A549 (cell line): ENCODE data around the gene FANCG. TPM values are rescaled to one million over a fixed set of nuclear protein-coding genes. Genes with fewer than 3 reads are reported as not detected.
A peak's percentile ranks its signal among the peaks of the same experiment; 100 is the strongest.

Experiments
- ATAC-seq, 2 experiments: fragments of 200-7000 bp in 1 of 2; fragments of >200 bp in 1 of 2; cut with Nextera tagmentation in 1 of 2; cut with Tn5 transposase in 1 of 2; 3 replicates each; pipeline versions ENCODE4 v1.8.0 to v1.9.1; 2018 to 2020; ENCODE audit warnings: mild to moderate bottlenecking in 1 of 2, moderate library complexity in 1 of 2
- CTCF ChIA-PET: fragments of 300-600 bp; sonication (Branson Sonifier 250); formaldehyde crosslinking; extraction: SDS; loops from one replicate; lab custom pipeline; 2021; ENCODE audit warnings: antibody characterized with exemption, inconsistent platforms; lab: Yijun Ruan, JAX
- POLR2A ChIA-PET: fragments of 350-600 bp; formaldehyde crosslinking; extraction: SDS; loops from one replicate; lab custom pipeline; 2021; ENCODE audit warnings: antibody characterized with exemption, inconsistent platforms; lab: Yijun Ruan, JAX
- DNase-seq, 2 experiments: peaks; one replicate each; pipeline versions ENCODE4 v3.0.0 to v3.0.0-alpha.2; 2011 to 2016; ENCODE audit warnings: low read depth in 1 of 2, low spot score in 1 of 2
- FAIRE-seq: peaks from 2 replicates; lab custom pipeline; 2011; peaks lifted over from hg19 to GRCh38; lab: Jason Lieb, UNC
- H3K27ac ChIP-seq, 2 experiments: fragments of >200 bp; sonication (Bioruptor Twin); formaldehyde crosslinking; 3 replicates each; pipeline ENCODE4 v1.5.1; 2016 to 2017
- H3K4me1 ChIP-seq: fragments of >200 bp; sonication (Bioruptor Twin); formaldehyde crosslinking; 3 replicates; pipeline ENCODE4 v1.6.1; 2016
- H3K4me2 ChIP-seq: fragments of >200 bp; sonication (Bioruptor Twin); formaldehyde crosslinking; 3 replicates; pipeline ENCODE4 v1.6.1; 2016
- H3K4me3 ChIP-seq: fragments of >200 bp; sonication (Bioruptor Twin); formaldehyde crosslinking; 3 replicates; pipeline ENCODE4 v1.5.1; 2016
- H3K9me3 ChIP-seq: fragments of >200 bp; sonication (Bioruptor Twin); formaldehyde crosslinking; 3 replicates; pipeline ENCODE4 v1.6.1; 2016
- BHLHE40 ChIP-seq: IDR thresholded peaks from 2 replicates; pipeline ENCODE4 v1.6.1; 2012; ENCODE audit warnings: low read depth, low read length, inconsistent platforms
- EHF ChIP-seq: fragments of 250-450 bp; sonication (Bioruptor Pico); IDR thresholded peaks from 2 replicates; pipeline ENCODE4 v1.5.0; 2020; ENCODE audit warnings: mild to moderate bottlenecking
- FOXS1 ChIP-seq: fragments of 250-450 bp; sonication (Bioruptor Pico); IDR thresholded peaks from 2 replicates; pipeline ENCODE4 v1.5.0; 2020; ENCODE audit warnings: mild to moderate bottlenecking, moderate library complexity
- JUN ChIP-seq, 2 experiments: fragments of >200 bp; sonication (Bioruptor Twin); formaldehyde crosslinking; IDR thresholded peaks; 2 replicates in 1 of 2; 3 replicates in 1 of 2; pipeline ENCODE4 v1.6.1; 2016 to 2017
- KDM1A ChIP-seq: fragments of 200-600 bp; sonication (generic); IDR thresholded peaks from 2 replicates; pipeline ENCODE4 v1.6.1; 2016; ENCODE audit warnings: low read depth, mild to moderate bottlenecking
- MAFK ChIP-seq: fragments of 450-650 bp; IDR thresholded peaks from 2 replicates; pipeline ENCODE4 v1.6.1; 2014; ENCODE audit not compliant: partially characterized antibody
- MAZ ChIP-seq: fragments of 150-350 bp; IDR thresholded peaks from 2 replicates; pipeline ENCODE4 v1.6.1; 2014; ENCODE audit warnings: antibody characterized with exemption, low read depth, low read length, borderline replicate concordance
- PHF8 ChIP-seq: fragments of 200-600 bp; sonication (generic); IDR thresholded peaks from 2 replicates; pipeline ENCODE4 v1.6.1; 2016; ENCODE audit warnings: low read depth, mild to moderate bottlenecking, antibody characterized with exemption, moderate library complexity, borderline replicate concordance
- RAD21 ChIP-seq, 2 experiments: fragments of >200 bp in 1 of 2; sonication (Bioruptor Twin) in 1 of 2; formaldehyde crosslinking in 1 of 2; IDR thresholded peaks in 1 of 2; conservative IDR thresholded peaks in 1 of 2; 2 replicates in 1 of 2; 3 replicates in 1 of 2; pipeline ENCODE4 v1.6.1; 2012 to 2018; ENCODE audit warnings: inconsistent platforms in 1 of 2
- SMC3 ChIP-seq: fragments of >200 bp; sonication (Bioruptor Twin); formaldehyde crosslinking; IDR thresholded peaks from 3 replicates; pipeline ENCODE4 v1.6.1; 2018; ENCODE audit warnings: inconsistent platforms
- TP53 ChIP-seq: fragments of 250-450 bp; sonication (Bioruptor Pico); IDR thresholded peaks from 2 replicates; pipeline ENCODE4 v1.5.0; 2021; ENCODE audit warnings: mild to moderate bottlenecking, moderate library complexity
- ZNF302 ChIP-seq: fragments of 250-450 bp; sonication (Bioruptor Pico); IDR thresholded peaks from 2 replicates; pipeline ENCODE4 v1.9.0; 2021; ENCODE audit warnings: inconsistent platforms, mild to moderate bottlenecking, moderate library complexity
- ZSCAN20 ChIP-seq: fragments of 250-450 bp; sonication (Bioruptor Pico); IDR thresholded peaks from 2 replicates; pipeline ENCODE4 v1.8.0; 2022; ENCODE audit warnings: mild to moderate bottlenecking, moderate library complexity
- WGBS: methylation state at CpG from one replicate; pipeline ENCODE4 v1.1.6; 2017; ENCODE audit errors: missing lambda C conversion rate; 5-methylcytosine and 5-hydroxymethylcytosine counted together
- polyA plus RNA-seq, 4 experiments: library from polyadenylated mRNA; depleted of rRNA in 3 of 4; stranded (reverse); fragments of >200 nt; fragmentation: RNase III in 1 of 4; extraction: RNeasy Plus Mini Kit Qiagen cat#74134 plus additional on column Dnase treatment in 1 of 4; gene quantifications; 2 replicates in 3 of 4; 3 replicates in 1 of 4; pipeline ENCODE4 v1.2.3, GENCODE V29; 2011 to 2017
- TF ChIP-seq, protein P1 (sequence below): fragments of 250-450 bp; sonication (Bioruptor Pico); IDR thresholded peaks from 2 replicates; pipeline ENCODE4 v1.5.0; 2021; ENCODE audit warnings: mild to moderate bottlenecking, moderate library complexity, borderline replicate concordance
- TF ChIP-seq, protein P2 (sequence below): fragments of 450-650 bp; IDR thresholded peaks from 2 replicates; pipeline ENCODE4 v1.6.1; 2014; ENCODE audit warnings: antibody characterized with exemption
- TF ChIP-seq, protein P3 (sequence below): fragments of 250-450 bp; sonication (Bioruptor Pico); IDR thresholded peaks from 2 replicates; pipeline ENCODE4 v1.5.0; 2020; ENCODE audit warnings: low read depth, mild to moderate bottlenecking, moderate library complexity
- TF ChIP-seq, protein P4 (sequence below): fragments of >200 bp; sonication (Bioruptor Twin); formaldehyde crosslinking; IDR thresholded peaks from 2 replicates; pipeline ENCODE4 v1.6.1; 2016
- TF ChIP-seq, protein P5 (sequence below): fragments of >200 bp; sonication (Bioruptor Twin); formaldehyde crosslinking; IDR thresholded peaks from 3 replicates; pipeline ENCODE4 v1.6.1; 2016
- TF ChIP-seq, protein P6 (sequence below): IDR thresholded peaks from 2 replicates; pipeline ENCODE4 v1.6.1; 2012
- TF ChIP-seq, protein P7 (sequence below): IDR thresholded peaks from 2 replicates; pipeline ENCODE4 v1.6.1; 2012

FANCG gene
- polyA plus RNA-seq, 2 of the 4 experiments (the other 2 are of a cell fraction): 34.9 to 53.5 TPM

DNA sequence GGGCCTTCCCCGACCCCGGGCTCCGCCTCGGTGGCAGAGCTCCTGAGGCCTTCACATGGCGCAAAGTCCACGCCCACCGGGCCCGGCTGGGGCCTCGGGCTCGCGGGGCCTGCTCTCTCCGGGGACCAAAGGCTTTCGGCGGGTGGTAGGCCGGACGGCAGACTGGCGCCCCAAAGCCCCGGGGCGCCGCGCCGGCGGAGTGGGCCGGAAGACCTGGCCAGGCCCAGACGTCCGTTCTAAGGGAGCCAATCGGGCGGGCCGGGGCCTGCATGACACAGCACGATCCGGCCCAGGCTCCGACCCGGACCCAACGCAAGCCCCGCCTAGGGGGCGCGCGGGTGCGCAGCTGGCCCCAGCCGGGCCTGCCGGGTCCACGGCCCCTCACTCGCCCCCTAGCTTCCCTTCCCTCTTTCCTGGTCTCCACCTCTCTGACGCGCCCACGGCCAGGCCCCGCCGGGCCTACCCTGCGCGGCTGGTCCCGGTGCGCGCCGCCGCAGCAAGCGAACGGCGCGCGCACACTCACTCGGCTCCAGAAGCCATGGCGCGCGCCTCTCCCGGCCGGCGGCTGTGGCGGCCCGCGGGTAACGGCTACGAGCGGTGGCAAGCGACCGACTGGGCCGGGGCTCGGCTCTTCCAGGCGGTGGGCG is 7.8 kb downstream of the FANCG start (continued):
- TF ChIP-seq, protein P1, sequence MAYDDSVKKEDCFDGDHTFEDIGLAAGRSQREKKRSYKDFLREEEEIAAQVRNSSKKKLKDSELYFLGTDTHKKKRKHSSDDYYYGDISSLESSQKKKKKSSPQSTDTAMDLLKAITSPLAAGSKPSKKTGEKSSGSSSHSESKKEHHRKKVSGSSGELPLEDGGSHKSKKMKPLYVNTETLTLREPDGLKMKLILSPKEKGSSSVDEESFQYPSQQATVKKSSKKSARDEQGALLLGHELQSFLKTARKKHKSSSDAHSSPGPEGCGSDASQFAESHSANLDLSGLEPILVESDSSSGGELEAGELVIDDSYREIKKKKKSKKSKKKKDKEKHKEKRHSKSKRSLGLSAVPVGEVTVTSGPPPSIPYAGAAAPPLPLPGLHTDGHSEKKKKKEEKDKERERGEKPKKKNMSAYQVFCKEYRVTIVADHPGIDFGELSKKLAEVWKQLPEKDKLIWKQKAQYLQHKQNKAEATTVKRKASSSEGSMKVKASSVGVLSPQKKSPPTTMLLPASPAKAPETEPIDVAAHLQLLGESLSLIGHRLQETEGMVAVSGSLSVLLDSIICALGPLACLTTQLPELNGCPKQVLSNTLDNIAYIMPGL (CRISPR knock-in tag): 0 out of 2 replicates have a peak, but pooled peaks have one; percentile 44
- 0 out of 2 replicates have a peak, but pooled peaks have one; percentile 42 for TF ChIP-seq EHF (CRISPR knock-in tag)
- TF ChIP-seq ZNF302: no peak
- peak; percentile 92 for TF ChIP-seq MAFK
- no peak for TF ChIP-seq SMC3
- no peak for TF ChIP-seq ZSCAN20 (CRISPR knock-in tag)

DNA sequence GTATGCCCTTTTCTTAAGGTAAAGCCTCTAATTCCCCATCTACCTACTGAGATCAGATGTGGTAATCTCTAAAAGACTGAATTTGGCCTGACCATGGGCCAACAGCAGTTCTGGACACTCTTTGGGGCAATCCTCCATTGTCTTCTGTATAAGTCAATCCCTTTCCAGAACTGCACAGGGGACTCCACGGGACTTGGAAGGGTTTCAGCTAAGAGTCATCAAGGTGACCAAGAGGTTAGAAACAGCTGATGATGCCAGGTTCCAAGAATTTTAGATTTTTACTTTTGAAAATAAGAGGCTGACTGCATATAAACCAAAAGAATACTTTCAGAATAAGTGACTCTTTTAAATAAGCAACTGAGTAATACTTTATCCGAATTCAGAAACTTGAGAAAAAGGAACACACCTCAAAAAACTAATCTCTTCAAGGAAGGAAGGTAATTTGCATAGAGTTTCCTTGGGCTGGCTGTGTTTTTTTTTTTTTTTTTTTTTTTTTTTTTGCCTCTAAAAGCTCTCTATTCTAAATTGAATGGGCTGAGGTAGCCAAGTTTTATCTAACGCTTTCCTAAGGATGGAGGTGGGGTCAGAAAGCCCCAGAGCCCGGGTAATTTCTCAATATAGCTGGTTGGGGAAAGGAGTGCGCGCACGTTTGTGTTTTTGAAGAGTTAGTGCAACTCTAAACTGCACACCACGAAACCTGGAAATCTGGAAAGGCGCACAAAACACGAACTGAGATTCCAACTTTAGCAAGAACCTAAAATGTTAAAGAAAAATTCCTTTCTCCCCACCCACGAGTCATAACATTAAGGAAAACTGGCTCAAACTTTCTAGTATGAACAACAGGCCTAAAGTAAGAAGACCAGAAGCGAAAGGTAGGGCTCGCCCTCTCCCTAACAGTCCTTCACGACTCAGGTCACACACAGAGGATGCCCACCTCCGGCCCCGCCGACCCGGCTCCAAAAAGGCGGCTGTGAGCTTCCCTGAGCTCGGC is 8.6 kb downstream of the FANCG start:
- Histone ChIP-seq H3K9me3 (no peaks in the 10 kb centered on the region), H3K4me3 (peak overlapping the region; percentile 92), H3K4me1 (peaks cover 28% of the 10 kb centered on the region), H3K4me2 (peak overlapping the region; percentile 83), H3K27ac (peak overlapping the region; percentile 97 to 98)
- no peak for TF ChIP-seq TP53 (CRISPR knock-in tag)
- no peak for TF ChIP-seq PHF8
- 2% methylated on average over 19 of the region's 20 CpGs for WGBS
- CTCF ChIA-PET: interaction anchor here (1.1 to 3.8 kb wide), 12 partner anchors 8 to 172 kb away, joined by 3 to 27 read pairs (median 6); partner anchors contain the start of genes ATOSB, FANCG and PIGO
- FAIRE-seq (no peak), DNase-seq (no peak), ATAC-seq (no peak)
- POLR2A ChIA-PET: interaction anchor here (1.3 to 3.2 kb wide), 15 partner anchors 9 to 369 kb away, joined by 3 to 47 read pairs (median 6); partner anchors contain the start of genes ATOSB, FANCG, PIGO and STOML2

DNA sequence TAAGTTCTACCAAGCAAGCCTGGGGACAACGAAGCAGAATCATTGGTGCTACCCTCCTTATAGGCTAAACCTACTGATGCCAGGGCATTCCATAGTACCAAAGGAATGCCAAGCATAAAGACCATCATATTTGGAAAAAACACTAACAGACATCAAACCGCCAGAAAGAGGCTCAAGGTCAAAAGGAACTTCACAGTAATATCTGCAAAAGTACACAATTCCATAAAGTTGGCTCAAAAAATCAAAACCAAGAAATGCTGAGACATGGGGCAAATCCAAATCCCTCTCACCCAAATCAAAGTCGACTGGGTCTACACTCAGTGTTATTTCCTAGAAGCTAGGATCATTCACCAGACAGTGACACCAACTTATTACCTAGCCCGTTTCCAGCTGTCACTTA is 10.7 kb downstream of the FANCG start:
- H3K4me3 ChIP-seq: no peak overlapping the region
- 69% methylated on average over 4 of the region's 4 CpGs for WGBS

More for the DNA sequence above, 10.7 kb downstream of the FANCG start:
- DNase-seq: no peak
- H3K4me2 ChIP-seq: peak overlapping the region; percentile 83
- no peak for FAIRE-seq
- TF ChIP-seq ZNF302 (no peak), KDM1A (no peak), MAZ (no peak), FOXS1 (CRISPR knock-in tag) (no peak), JUN (IDR thresholded peaks at IDR 0.05) (no peak), RAD21 (conservative IDR thresholded peaks at IDR 0.05 in 1 of 2, IDR thresholded peaks at IDR 0.05 in 1 of 2) (no peak), TP53 (CRISPR knock-in tag) (no peak), BHLHE40 (no peak)
- TF ChIP-seq, protein P2, sequence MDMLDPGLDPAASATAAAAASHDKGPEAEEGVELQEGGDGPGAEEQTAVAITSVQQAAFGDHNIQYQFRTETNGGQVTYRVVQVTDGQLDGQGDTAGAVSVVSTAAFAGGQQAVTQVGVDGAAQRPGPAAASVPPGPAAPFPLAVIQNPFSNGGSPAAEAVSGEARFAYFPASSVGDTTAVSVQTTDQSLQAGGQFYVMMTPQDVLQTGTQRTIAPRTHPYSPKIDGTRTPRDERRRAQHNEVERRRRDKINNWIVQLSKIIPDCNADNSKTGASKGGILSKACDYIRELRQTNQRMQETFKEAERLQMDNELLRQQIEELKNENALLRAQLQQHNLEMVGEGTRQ: no peak
- TF ChIP-seq, protein P3, sequence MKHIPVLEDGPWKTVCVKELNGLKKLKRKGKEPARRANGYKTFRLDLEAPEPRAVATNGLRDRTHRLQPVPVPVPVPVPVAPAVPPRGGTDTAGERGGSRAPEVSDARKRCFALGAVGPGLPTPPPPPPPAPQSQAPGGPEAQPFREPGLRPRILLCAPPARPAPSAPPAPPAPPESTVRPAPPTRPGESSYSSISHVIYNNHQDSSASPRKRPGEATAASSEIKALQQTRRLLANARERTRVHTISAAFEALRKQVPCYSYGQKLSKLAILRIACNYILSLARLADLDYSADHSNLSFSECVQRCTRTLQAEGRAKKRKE (CRISPR knock-in tag): no peak
- TF ChIP-seq, protein P4, sequence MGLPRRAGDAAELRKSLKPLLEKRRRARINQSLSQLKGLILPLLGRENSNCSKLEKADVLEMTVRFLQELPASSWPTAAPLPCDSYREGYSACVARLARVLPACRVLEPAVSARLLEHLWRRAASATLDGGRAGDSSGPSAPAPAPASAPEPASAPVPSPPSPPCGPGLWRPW: no peak
- TF ChIP-seq, protein P5, sequence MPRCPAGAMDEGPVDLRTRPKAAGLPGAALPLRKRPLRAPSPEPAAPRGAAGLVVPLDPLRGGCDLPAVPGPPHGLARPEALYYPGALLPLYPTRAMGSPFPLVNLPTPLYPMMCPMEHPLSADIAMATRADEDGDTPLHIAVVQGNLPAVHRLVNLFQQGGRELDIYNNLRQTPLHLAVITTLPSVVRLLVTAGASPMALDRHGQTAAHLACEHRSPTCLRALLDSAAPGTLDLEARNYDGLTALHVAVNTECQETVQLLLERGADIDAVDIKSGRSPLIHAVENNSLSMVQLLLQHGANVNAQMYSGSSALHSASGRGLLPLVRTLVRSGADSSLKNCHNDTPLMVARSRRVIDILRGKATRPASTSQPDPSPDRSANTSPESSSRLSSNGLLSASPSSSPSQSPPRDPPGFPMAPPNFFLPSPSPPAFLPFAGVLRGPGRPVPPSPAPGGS: no peak
- TF ChIP-seq, protein P6, sequence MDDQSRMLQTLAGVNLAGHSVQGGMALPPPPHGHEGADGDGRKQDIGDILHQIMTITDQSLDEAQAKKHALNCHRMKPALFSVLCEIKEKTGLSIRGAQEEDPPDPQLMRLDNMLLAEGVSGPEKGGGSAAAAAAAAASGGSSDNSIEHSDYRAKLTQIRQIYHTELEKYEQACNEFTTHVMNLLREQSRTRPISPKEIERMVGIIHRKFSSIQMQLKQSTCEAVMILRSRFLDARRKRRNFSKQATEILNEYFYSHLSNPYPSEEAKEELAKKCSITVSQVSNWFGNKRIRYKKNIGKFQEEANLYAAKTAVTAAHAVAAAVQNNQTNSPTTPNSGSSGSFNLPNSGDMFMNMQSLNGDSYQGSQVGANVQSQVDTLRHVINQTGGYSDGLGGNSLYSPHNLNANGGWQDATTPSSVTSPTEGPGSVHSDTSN: no peak
- TF ChIP-seq, protein P7, sequence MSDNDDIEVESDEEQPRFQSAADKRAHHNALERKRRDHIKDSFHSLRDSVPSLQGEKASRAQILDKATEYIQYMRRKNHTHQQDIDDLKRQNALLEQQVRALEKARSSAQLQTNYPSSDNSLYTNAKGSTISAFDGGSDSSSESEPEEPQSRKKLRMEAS: no peak
- ATAC-seq: no peak
- POLR2A ChIA-PET: no interaction called here
- peaks cover 28% of the 10 kb centered on the region for H3K4me1 ChIP-seq
- CTCF ChIA-PET: interaction anchor here (0.9 to 1.4 kb wide), 4 partner anchors 17 to 169 kb away, joined by 3 to 4 read pairs (median 4); no protein-coding TSS in a partner anchor
- no peak overlapping the region for H3K27ac ChIP-seq
- no peaks in the 10 kb centered on the region for H3K9me3 ChIP-seq
